Gastrocnemius medialis (tissue), 4 donors: Measurements from ENCODE around the gene RPL13A.

Experiments
- CTCF ChIP-seq, 5 experiments: fragments of 450-650 bp in 3 of 5; fragments of 200-600 bp in 2 of 5; sonication (generic) in 2 of 5; IDR thresholded peaks in 4 of 5; conservative IDR thresholded peaks in 1 of 5; 1 replicate in 4 of 5; 2 replicates in 1 of 5; pipeline ENCODE4 v1.5.1; 2016 to 2019; ENCODE audit warnings: antibody characterized with exemption in 5 of 5, mild to moderate bottlenecking in 3 of 5, moderate library complexity in 3 of 5
- POLR2A ChIP-seq, 2 donors: fragments of 450-650 bp; IDR thresholded peaks; one replicate each; pipeline ENCODE4 v1.6.1; 2017; ENCODE audit warnings: antibody characterized with exemption in 2 of 2, mild to moderate bottlenecking in 2 of 2, moderate library complexity in 2 of 2

- TF ChIP-seq CTCF (IDR thresholded peaks at IDR 0.05 in 4 of 5, conservative IDR thresholded peaks at IDR 0.05 in 1 of 5) (no peak), POLR2A (IDR thresholded peaks at IDR 0.05) (no peak)
Measured at GRCh38 chr19:49491030-49491803, 3.8 kb downstream of the RPL13A start.
